HG03439 (cell line): Measurements from ENCODE around the gene CRYBB3.
"Not testable (repeated sequence)": the region's sequence is repeated elsewhere in the genome, so short reads cannot be mapped to it uniquely, and the experiment has no call there.

ENCODE experiments used
- ATAC-seq: cut with Tn5 transposase; IDR thresholded peaks from one replicate; pipeline ENCODE4 v1.9.1; 2021; ENCODE audit warnings: mild to moderate bottlenecking, moderate library complexity; ENCODE audit not compliant: unreplicated experiment

CRYBB3 gene

GRCh38 chr22:25174888-25175411 lies 24.7 kb upstream of the CRYBB3 start:
- no peak for ATAC-seq

DNA sequence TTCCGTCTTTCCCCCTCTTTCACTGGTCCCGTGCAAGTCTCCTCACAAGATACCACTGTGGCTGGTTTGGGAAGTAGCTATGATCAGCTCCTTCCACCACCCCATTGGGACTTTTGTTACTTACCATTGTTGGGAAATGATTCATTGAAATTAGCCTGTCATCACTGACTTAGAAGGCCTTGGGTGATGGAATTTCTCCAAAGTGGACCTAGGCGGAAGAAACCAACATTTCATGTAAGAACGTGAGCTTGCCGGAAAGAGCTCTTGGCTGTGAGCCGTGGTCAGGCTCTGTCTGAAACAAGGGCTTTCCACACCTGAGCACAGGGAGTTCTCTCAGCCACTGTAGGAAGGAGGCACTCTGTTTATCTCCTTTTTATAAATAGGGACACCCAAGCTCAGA lies 23.5 kb upstream of the CRYBB3 start:
- ATAC-seq: no peak

GRCh38 chr22:25176799-25177198 lies 22.9 kb upstream of the CRYBB3 start:
- ATAC-seq: no peak

DNA sequence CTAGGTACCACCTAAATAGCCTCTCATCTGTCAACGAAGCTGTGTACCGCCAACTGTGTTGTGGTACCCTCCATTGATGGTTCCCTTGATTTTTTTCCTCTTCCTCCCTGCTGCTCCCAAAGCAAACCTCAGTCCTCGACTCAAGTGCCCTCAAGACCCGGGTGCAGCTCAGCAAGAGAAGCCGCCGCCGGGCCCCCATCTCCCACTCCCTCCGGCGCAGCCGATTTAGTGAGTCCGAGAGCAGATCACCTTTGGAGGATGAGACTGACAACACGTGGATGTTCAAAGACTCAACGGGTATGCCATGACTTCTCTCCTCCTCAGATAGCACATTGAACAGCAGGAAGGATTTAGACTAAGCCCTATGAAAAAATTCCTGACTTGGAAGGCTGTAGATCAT lies 22.4 kb upstream of the CRYBB3 start:
- no peak for ATAC-seq

DNA sequence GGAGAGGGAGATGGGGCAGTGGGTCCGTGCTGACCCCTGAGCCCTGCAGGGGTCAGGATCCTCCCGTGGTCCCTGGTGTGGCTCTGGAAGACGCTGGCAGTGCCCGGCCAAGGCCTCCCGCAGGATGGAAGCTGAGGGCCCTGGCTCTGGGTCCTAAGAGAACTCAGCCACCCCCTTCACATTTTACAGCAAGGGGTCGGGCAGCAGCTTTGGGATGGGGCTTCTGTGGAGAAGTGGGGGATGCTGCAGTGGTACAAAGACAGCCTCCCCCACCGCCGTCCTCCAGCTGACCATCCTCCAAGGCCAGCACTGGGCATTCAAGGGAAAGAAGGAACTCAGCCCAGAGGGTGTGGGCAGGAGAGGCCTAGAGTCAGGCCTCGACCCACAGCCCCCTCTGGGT lies 21.8 kb upstream of the CRYBB3 start:
- no peak for ATAC-seq

DNA sequence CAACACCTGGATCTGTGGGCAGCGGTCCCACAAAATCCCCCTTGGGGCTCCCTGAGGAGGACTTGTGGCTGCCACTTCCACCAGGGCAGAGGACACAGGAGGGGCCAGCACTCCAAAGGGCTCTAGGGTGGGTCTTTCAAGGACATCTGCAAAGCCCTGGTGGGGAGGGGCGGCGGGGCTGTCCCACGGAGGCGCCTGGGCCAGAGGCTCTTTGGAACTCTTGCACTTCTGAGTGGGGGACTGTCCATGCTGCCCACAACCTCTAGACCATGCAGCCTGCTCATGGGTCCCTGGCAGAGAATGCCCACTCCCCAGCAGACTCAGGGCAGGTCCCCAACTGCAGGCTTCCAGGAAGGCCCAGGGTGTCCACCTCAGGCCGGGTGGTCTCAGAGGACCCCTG lies 21.3 kb upstream of the CRYBB3 start:
- ATAC-seq: not testable (repeated sequence)

DNA sequence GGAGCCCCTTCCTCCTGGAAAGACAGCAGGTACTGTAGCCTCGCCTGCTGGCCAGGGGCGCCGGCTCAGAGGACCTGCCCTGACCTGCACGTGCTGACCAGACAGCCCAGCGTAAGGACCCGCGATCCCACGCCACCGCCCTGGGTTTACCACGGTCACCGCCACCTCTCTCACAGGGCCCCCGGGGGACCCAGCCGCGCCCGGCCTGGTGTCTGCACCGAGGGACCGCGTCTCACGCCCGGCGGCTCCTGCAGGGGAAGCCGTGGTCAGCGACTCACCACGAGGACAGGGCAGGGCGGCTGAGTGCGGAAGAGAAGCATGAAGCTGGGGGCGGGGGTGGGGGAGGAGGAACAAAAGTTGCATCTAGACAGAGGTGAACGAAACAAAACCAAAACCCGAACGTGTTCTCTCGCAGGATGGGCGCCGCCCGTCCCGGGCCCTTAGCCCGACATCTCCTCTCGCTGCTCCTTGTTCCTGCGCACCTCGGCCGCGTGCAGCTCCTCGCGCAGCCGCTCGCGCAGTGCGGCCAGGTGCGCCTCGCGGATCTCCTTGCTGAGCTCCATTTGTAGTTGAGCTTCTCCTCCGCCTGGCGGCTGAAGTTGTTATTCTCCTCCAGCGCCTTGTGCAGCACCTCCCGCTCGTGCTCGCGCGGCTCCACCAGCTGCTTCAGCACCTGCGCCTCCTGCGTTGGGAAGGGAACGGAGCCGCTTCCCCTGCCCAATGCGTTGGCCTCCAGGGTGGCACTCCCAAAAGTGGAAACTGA lies 20.6 kb upstream of the CRYBB3 start:
- ATAC-seq: not testable (repeated sequence)

DNA sequence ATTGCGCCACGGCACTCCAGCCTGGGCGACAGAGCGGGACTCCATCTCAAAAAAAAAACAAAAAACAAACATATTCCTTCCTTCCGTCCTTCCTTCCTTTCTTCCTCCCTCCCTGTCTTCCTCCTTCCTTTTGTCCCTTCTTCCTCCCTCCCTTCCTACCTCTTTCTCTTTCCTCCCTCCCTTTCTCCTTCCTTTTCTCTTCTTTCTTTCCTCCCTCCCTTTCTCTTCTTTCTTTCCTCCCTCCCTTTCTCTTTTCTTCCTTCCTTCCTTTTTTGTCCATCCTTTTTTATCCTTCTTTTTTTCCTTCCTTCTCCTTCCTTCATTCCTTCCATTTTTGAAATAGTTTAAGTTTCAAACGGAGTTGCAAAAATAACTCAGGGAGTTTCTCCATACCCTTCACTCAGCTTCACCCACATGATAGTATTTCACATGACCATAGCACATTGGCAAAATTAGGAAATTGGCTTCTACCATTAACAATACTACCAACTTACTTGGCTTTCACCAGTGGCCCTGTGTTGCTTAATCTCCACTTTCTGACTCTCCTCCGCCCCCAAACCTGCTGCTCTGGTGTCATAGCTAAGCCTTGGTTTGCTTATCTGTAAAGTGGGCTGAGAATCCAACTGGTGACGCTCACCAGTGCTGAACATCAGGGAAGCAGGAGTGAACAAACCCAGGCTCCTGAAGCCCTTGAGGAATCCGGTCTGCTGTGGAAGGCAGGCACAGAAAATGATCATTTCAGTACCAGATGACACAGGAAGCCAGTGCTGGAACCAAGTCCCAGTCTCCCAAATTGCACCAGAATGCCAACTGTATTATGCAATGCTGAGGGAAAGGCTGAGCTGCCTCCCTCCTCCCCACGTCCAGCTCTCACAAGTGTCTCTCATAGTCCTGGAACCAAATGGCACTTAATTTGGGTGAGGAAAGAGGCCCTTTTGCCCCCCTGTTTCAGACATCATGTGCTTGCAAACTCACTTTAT lies 17.2 kb upstream of the CRYBB3 start:
- ATAC-seq: no peak

- ATAC-seq: no peak
Measured at GRCh38 chr22:25183949-25184619, 15.6 kb upstream of the CRYBB3 start.

DNA sequence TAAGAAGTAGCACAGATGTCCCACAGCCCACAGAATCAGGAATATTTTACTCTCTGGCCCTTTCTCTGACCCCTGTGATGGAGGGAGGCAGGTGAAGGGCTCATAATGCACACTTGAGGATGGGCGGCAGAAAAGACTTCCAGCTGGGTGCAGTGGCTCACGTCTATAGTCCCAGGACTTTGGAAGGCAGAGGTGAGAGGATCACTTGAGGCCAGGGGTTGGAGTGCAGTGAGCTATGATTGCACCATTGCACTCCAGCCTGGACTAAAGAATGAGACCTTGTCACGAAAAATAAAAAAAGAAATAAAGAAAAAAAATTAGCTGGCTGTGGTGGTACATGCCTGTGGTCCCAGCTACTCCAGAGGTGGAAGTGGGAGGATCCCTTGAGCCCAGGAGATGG lies 13.5 kb upstream of the CRYBB3 start:
- no peak for ATAC-seq

- ATAC-seq: no peak
Measured at GRCh38 chr22:25187469-25187868, 12.2 kb upstream of the CRYBB3 start.

- no peak for ATAC-seq
Measured at GRCh38 chr22:25192406-25192805, 7.3 kb upstream of the CRYBB3 start.

DNA sequence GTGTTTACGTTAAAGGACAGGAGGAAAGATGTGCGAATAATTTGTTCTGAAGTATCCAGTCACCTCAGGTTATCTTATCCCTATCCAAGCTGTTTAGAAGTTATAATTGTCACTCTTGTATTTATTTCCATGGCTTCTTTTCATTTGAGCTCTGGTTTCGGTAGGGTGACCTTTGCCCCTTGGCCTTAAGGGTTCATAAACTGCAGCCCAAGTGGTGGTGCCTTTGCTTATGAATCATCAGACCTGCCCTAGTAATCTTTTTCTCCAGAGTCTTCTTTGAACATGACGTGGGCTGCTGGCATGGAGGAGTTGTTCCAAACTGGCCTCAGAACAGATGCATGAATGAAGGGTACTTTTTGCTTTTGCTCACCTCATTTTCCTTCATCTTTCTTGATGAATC lies 6.5 kb upstream of the CRYBB3 start:
- ATAC-seq: no peak

GRCh38 chr22:25193548-25193947 lies 6.1 kb upstream of the CRYBB3 start:
- no peak for ATAC-seq

- ATAC-seq: no peak
Measured at GRCh38 chr22:25196326-25196725, 3.3 kb upstream of the CRYBB3 start.

DNA sequence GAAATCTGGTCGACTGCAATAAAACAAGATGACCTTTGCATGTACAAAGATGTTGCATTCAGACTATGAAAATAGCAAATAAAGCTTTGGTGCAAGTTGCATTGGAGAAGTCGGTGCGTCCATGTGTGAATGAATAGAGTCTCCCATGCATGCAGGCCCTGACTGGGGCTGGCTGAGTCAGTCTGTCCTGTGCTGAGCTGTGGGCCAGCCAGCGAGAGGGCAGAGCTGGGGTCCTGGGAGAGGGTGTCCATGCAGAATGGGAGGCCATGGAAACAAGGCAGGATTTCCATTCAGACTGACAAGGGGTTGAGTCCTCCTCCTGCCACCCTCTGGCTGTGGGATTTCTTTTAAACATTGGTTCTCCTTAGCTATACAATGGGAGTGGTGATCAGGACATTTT lies 2.3 kb upstream of the CRYBB3 start:
- ATAC-seq: no peak

DNA sequence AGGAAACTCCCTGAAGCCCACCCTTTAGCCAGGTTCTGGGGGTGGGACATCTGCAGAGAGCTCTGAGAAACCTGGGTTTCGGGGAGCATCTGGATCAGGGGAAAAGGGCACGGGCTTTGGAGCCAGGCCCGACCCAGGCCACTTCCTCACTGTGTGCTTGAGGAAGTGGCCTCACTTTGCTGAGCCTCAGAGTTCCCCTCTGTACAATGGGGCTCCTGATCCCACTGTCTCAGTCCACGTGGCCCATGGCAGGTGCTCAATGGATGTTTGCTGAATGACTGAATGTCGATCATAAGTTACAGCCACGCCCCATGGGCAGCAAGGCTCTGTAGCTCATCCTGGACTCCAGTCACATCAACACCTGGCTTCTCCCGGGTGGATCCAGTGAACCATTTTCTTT lies 1.3 kb downstream of the CRYBB3 start:
- no peak for ATAC-seq

- no peak for ATAC-seq
Measured at GRCh38 chr22:25201557-25202273, 2.1 kb downstream of the CRYBB3 start.

GRCh38 chr22:25202290-25202921 lies 2.7 kb downstream of the CRYBB3 start:
- ATAC-seq: no peak

DNA sequence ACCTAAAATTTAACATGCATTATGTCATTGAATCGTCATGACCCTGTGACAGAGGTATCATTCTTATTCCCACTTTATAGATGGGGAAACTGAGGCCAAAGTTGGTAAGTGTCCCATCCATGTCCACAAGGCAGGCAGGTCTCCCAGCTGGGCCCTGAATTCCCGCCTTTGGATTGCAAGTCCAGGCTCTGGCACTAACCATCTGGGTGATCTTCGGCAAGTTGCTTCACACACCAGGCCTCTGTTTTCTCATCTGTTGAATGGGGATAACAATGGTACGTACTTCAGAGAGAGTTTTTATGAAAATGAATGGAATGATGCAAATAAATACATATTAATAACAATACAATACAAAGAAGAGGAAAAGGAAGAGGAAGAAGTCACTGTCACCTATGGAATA lies 3.4 kb downstream of the CRYBB3 start:
- no peak for ATAC-seq
